Measurements from ENCODE around the gene GULP1.
A peak's percentile ranks its signal among the peaks of the same experiment; 100 is the strongest.

Gene GULP1

DNA sequence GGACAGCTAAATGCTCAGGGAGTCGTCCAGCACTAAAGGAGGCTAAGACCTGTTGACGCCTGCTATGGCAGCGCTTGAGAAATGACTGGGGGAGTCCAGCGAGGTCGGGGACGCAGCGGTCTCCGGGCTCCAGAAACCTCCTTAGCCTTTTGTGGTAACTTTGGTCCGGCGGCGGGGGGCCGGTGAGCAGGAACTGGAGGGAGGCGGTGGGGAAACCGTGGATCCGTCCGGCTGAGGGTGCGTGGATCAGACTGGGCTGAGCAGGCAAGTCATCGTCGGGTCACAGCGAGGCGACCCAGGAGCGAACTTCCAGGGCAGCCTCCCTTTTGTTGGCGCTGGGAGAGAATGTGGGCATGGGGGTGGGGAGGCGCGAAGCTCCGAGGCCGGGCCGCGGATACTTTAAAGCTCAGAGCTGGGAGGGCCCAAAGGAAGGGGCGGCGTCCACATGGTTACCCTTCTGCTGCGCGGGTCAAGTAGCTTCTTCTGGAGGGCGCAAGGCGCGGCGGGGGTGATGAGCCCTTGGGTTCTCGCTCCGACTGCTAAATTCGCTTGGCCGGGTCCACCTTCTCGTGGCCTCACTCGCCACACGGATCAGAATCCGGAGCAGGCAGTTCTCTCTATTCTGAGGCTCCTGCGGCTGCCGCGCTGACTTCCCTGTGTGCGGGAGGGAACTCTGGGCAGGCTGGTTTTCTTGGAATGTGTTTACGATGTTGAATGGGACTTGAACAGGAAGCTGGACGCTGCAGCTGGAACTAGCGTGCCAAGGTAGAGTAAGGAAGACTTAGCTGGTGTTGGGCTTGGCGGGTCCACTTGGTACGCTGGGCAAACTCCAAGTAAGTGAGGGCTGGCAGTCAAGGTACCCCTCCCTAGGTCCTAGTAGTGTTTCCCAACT lies 920 bp downstream of the GULP1 start:
- TF ChIP-seq POLR2AphosphoS5 (IDR thresholded peaks at IDR 0.05; ENCODE audit: low read depth, low read length) (peak; percentile 74), TAF1 (IDR thresholded peaks at IDR 0.05; ENCODE audit: borderline replicate concordance, insufficient read depth, low read length) (peak; percentile 74; the same call in 1 of the 2 replicates), FOXP2 (optimal IDR thresholded peaks at IDR 0.05; ENCODE audit: borderline replicate concordance, extremely low read depth, extremely low read length, insufficient read depth) (peak; percentile 22), SIN3A (IDR thresholded peaks at IDR 0.05; ENCODE audit: borderline replicate concordance, insufficient read depth, low read length) (peak; percentile 82; the same call in 1 of the 2 replicates)
- TF ChIP-seq, protein P1, sequence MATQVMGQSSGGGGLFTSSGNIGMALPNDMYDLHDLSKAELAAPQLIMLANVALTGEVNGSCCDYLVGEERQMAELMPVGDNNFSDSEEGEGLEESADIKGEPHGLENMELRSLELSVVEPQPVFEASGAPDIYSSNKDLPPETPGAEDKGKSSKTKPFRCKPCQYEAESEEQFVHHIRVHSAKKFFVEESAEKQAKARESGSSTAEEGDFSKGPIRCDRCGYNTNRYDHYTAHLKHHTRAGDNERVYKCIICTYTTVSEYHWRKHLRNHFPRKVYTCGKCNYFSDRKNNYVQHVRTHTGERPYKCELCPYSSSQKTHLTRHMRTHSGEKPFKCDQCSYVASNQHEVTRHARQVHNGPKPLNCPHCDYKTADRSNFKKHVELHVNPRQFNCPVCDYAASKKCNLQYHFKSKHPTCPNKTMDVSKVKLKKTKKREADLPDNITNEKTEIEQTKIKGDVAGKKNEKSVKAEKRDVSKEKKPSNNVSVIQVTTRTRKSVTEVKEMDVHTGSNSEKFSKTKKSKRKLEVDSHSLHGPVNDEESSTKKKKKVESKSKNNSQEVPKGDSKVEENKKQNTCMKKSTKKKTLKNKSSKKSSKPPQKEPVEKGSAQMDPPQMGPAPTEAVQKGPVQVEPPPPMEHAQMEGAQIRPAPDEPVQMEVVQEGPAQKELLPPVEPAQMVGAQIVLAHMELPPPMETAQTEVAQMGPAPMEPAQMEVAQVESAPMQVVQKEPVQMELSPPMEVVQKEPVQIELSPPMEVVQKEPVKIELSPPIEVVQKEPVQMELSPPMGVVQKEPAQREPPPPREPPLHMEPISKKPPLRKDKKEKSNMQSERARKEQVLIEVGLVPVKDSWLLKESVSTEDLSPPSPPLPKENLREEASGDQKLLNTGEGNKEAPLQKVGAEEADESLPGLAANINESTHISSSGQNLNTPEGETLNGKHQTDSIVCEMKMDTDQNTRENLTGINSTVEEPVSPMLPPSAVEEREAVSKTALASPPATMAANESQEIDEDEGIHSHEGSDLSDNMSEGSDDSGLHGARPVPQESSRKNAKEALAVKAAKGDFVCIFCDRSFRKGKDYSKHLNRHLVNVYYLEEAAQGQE (IDR thresholded peaks at IDR 0.05; ENCODE audit: insufficient read depth in 1 of 2, low read depth in 2 of 2, low read length in 2 of 2) = 0 out of 4 replicates have a peak, but pooled peaks of 1 of the 2 experiments have one; percentile 18

DNA sequence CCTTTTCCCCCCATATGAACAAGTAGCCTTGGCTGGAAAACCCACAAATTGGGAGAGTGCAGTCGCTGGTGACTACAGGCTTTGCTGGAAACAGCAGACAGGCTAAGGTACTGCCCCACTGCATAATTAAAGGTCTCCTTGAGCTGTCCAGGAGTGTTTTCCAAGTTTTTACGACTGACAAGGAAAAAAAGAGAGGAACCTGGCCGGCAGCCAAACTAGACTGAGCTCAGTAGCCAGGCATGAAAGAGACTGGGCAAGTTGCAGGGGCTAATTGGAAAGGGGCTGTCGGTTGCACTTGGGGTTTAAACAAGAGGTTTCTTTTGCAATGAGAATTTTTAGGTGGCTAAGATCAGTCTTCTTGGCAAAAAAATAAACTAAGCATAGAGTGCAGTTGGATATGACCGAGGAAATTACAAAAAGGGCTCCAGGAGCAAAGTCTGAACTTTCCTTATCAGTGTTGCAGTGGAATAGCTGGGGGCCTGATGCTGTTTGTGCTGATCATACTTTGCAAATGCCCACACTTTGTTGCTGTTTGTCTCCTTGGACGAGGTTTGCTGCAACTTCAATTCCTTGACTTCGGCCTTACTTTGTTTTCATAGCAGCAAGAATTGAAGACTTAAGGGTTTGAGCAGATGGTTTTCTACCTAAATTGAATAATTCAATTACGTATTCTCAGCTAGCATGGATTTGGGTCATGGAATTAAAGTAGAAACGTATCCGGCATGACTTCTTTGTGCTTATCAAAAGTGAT lies 2.1 kb downstream of the GULP1 start:
- TF ChIP-seq TAF1 (IDR thresholded peaks at IDR 0.05; ENCODE audit: borderline replicate concordance, insufficient read depth, low read length) (no peak), FOXP2 (optimal IDR thresholded peaks at IDR 0.05; ENCODE audit: borderline replicate concordance, extremely low read depth, extremely low read length, insufficient read depth) (no peak), SIN3A (IDR thresholded peaks at IDR 0.05; ENCODE audit: borderline replicate concordance, insufficient read depth, low read length) (peak; percentile 72; the same call in 1 of the 2 replicates), POLR2AphosphoS5 (IDR thresholded peaks at IDR 0.05; ENCODE audit: low read depth, low read length) (no peak)
- TF ChIP-seq, protein P1 (IDR thresholded peaks at IDR 0.05; ENCODE audit: insufficient read depth in 1 of 2, low read depth in 2 of 2, low read length in 2 of 2) = peak in 1 of 2 experiments; percentile 70; a peak in 1 of 4 replicates

DNA sequence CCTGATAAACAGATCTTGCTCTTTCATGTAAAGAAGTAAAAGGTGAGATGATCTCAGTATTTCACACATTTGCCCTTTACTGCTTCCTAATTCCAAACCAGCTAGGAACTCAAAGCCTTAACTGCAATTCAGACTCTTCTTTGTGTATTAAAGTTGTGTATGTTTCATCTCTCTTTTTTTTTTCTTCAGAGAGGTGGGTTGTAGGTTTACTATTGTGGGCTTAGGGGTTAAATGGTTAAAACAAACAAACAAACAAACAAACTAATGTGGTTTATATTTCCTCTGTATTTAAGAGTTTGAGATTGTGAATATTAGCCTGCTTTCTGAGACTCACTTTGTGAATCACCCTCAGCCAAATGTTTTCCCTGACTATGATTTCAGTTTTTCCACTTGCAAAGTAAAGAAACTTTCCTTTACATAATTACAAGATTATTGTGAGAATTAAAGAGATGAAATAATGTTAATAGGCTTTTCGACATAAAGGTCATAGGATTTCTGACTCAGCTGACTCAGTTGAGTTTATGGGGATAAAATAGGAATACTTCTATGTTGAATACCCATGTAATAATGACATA lies 2.8 kb downstream of the GULP1 start:
- TF ChIP-seq, protein P1 (IDR thresholded peaks at IDR 0.05; ENCODE audit: insufficient read depth in 1 of 2, low read depth in 2 of 2, low read length in 2 of 2) = no peak
- no peak for TF ChIP-seq TAF1 (IDR thresholded peaks at IDR 0.05; ENCODE audit: borderline replicate concordance, insufficient read depth, low read length)
- no peak for TF ChIP-seq POLR2AphosphoS5 (IDR thresholded peaks at IDR 0.05; ENCODE audit: low read depth, low read length)

DNA sequence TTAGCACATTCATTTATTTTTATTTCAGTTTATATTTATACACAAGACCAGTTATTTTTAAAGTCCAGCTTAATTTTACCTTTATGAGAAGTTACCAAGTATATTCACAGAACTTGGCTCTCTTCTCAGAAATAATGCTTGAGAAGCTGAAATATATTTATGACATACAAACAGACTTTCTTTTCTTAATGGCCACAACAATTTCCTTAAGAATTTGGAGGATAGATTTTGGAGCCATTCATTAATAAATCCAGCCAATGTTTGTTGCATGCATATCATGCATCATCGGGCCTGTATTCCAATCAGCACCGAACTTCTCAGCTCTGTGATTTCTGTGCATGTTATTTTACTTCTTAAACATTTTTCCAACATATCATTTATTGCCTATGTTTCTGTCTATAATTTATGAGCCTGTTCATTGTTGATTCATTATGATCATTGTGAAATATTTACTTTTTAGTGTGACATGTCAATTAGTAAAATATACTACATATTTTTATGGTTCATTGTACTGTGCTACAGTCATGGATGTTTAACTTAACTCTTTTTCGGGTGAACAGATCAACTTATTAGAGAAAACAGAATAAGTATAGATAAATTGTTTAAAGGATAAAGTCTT lies 3.5 kb downstream of the GULP1 start:
- TF ChIP-seq, protein P1 (IDR thresholded peaks at IDR 0.05; ENCODE audit: insufficient read depth in 1 of 2, low read depth in 2 of 2, low read length in 2 of 2) = no peak
- TF ChIP-seq TAF1 (IDR thresholded peaks at IDR 0.05; ENCODE audit: borderline replicate concordance, insufficient read depth, low read length) = no peak
- TF ChIP-seq POLR2AphosphoS5 (IDR thresholded peaks at IDR 0.05; ENCODE audit: low read depth, low read length) = no peak
- TF ChIP-seq FOXP2 (optimal IDR thresholded peaks at IDR 0.05; ENCODE audit: borderline replicate concordance, extremely low read depth, extremely low read length, insufficient read depth) = no peak
- TF ChIP-seq SIN3A (IDR thresholded peaks at IDR 0.05; ENCODE audit: borderline replicate concordance, insufficient read depth, low read length) = no peak
